HEK293 (cell line): Measurements from ENCODE around the gene CEBPG.

Source experiments
- CTCF ChIA-PET: fragments of 350-600 bp; formaldehyde crosslinking; extraction: SDS; loops from one replicate; lab custom pipeline; 2021; ENCODE audit warnings: antibody characterized with exemption; lab: Yijun Ruan, JAX
- POLR2A ChIA-PET: fragments of 300-600 bp; formaldehyde crosslinking; extraction: SDS; loops from one replicate; lab custom pipeline; 2020; ENCODE audit warnings: antibody characterized with exemption, inconsistent platforms; lab: Yijun Ruan, JAX
- H3K27ac ChIP-seq: fragments of 200-500 bp; sonication (Bioruptor generic); 2 replicates; pipeline ENCODE4 v1.5.1; 2014; ENCODE audit warnings: low read depth, low read length, control low read depth, inconsistent platforms; ENCODE audit errors: extremely low read depth
- H3K36me3 ChIP-seq, 2 experiments: fragments of 200-500 bp in 1 of 2; sonication (Bioruptor generic) in 1 of 2; 1 replicate in 1 of 2; 2 replicates in 1 of 2; pipeline ENCODE4 v1.5.1; 2014 to 2017; ENCODE audit warnings: inconsistent platforms in 2 of 2, low read length in 2 of 2; ENCODE audit not compliant: control insufficient read depth in 2 of 2, insufficient read depth in 1 of 2
- H3K4me1 ChIP-seq: fragments of 200-500 bp; sonication (Bioruptor generic); 2 replicates; pipeline ENCODE4 v1.5.1; 2014; ENCODE audit warnings: mild to moderate bottlenecking, low read length, inconsistent platforms; ENCODE audit not compliant: control insufficient read depth, insufficient read depth
- H3K4me3 ChIP-seq: 2 replicates; pipeline ENCODE4 v1.5.1; 2011; ENCODE audit warnings: low read depth, mild to moderate bottlenecking, control low read depth, low read length, moderate library complexity
- H3K9me3 ChIP-seq: fragments of 200-500 bp; sonication (Bioruptor generic); 2 replicates; pipeline ENCODE4 v1.5.1; 2014; ENCODE audit warnings: low read depth, low read length, inconsistent platforms; ENCODE audit not compliant: control insufficient read depth, insufficient read depth
- BCL11B ChIP-seq: fragments of 450-650 bp; formaldehyde crosslinking; IDR thresholded peaks from 2 replicates; pipeline ENCODE4 v1.5.1; 2016; ENCODE audit warnings: low read depth, missing biosample characterization, missing genetic modification characterization
- GLIS1 ChIP-seq: fragments of 450-650 bp; formaldehyde crosslinking; IDR thresholded peaks from 2 replicates; pipeline ENCODE4 v1.5.1; 2016; ENCODE audit warnings: missing biosample characterization, missing genetic modification characterization
- GLIS2 ChIP-seq: fragments of 450-650 bp; formaldehyde crosslinking; IDR thresholded peaks from 2 replicates; pipeline ENCODE4 v1.5.1; 2016; ENCODE audit warnings: missing biosample characterization, missing genetic modification characterization
- IKZF3 ChIP-seq: fragments of 450-650 bp; IDR thresholded peaks from 2 replicates; pipeline ENCODE4 v1.5.0; 2018; ENCODE audit warnings: missing biosample characterization, mild to moderate bottlenecking, missing genetic modification characterization, moderate library complexity
- MYNN ChIP-seq: fragments of 450-650 bp; formaldehyde crosslinking; IDR thresholded peaks from 2 replicates; pipeline ENCODE4 v1.5.1; 2016; ENCODE audit warnings: missing biosample characterization, missing genetic modification characterization, borderline replicate concordance
- ZBTB17 ChIP-seq: fragments of 450-650 bp; formaldehyde crosslinking; IDR thresholded peaks from 2 replicates; pipeline ENCODE4 v1.5.1; 2016; ENCODE audit warnings: missing biosample characterization, missing genetic modification characterization
- ZBTB20 ChIP-seq: fragments of 450-650 bp; formaldehyde crosslinking; IDR thresholded peaks from 2 replicates; pipeline ENCODE4 v1.5.1; 2016; ENCODE audit warnings: missing biosample characterization, missing genetic modification characterization
- ZBTB8A ChIP-seq: fragments of 450-650 bp; formaldehyde crosslinking; IDR thresholded peaks from 2 replicates; pipeline ENCODE4 v1.5.1; 2016; ENCODE audit warnings: missing biosample characterization, missing genetic modification characterization
- ZFP69B ChIP-seq: fragments of 450-650 bp; formaldehyde crosslinking; IDR thresholded peaks from 2 replicates; pipeline ENCODE4 v1.5.1; 2016; ENCODE audit warnings: missing biosample characterization, missing genetic modification characterization
- ZIC2 ChIP-seq: fragments of 450-650 bp; formaldehyde crosslinking; IDR thresholded peaks from 2 replicates; pipeline ENCODE4 v1.5.1; 2016; ENCODE audit warnings: missing biosample characterization, missing genetic modification characterization
- ZNF423 ChIP-seq: fragments of 450-650 bp; formaldehyde crosslinking; IDR thresholded peaks from 2 replicates; pipeline ENCODE4 v1.5.1; 2016; ENCODE audit warnings: missing biosample characterization, missing genetic modification characterization
- ZNF449 ChIP-seq: fragments of 450-650 bp; formaldehyde crosslinking; IDR thresholded peaks from 2 replicates; pipeline ENCODE4 v1.5.1; 2017; ENCODE audit warnings: missing biosample characterization, mild to moderate bottlenecking, missing genetic modification characterization, moderate library complexity
- ZNF544 ChIP-seq: fragments of 450-650 bp; formaldehyde crosslinking; IDR thresholded peaks from 2 replicates; pipeline ENCODE4 v1.5.0; 2017; ENCODE audit warnings: missing biosample characterization, missing genetic modification characterization
- ZNF571 ChIP-seq: fragments of 450-650 bp; formaldehyde crosslinking; IDR thresholded peaks from 2 replicates; pipeline ENCODE4 v1.5.0; 2017; ENCODE audit warnings: missing biosample characterization, missing genetic modification characterization
- ZNF600 ChIP-seq: fragments of 450-650 bp; formaldehyde crosslinking; IDR thresholded peaks from 2 replicates; pipeline ENCODE4 v1.5.1; 2016; ENCODE audit warnings: missing biosample characterization, missing genetic modification characterization
- ZNF654 ChIP-seq: fragments of 450-650 bp; formaldehyde crosslinking; IDR thresholded peaks from 2 replicates; pipeline ENCODE4 v1.5.1; 2016; ENCODE audit warnings: low read depth, missing biosample characterization, missing genetic modification characterization
- ZXDB ChIP-seq: fragments of 450-650 bp; formaldehyde crosslinking; IDR thresholded peaks from 2 replicates; pipeline ENCODE4 v1.5.1; 2016; ENCODE audit warnings: missing biosample characterization, missing genetic modification characterization
- TF ChIP-seq, protein P1 (sequence below): fragments of 450-650 bp; formaldehyde crosslinking; IDR thresholded peaks from 2 replicates; pipeline ENCODE4 v1.5.1; 2016; ENCODE audit warnings: missing biosample characterization, missing genetic modification characterization
- TF ChIP-seq, protein P2 (sequence below): fragments of 450-650 bp; formaldehyde crosslinking; IDR thresholded peaks from 2 replicates; pipeline ENCODE4 v1.5.1; 2016; ENCODE audit warnings: missing biosample characterization, missing genetic modification characterization
- TF ChIP-seq, protein P3 (sequence below): fragments of 450-650 bp; formaldehyde crosslinking; IDR thresholded peaks from 2 replicates; pipeline ENCODE4 v1.5.1; 2016; ENCODE audit warnings: missing biosample characterization, missing genetic modification characterization
- TF ChIP-seq, protein P4 (sequence below): fragments of 450-650 bp; formaldehyde crosslinking; IDR thresholded peaks from 2 replicates; pipeline ENCODE4 v1.5.1; 2016; ENCODE audit warnings: missing biosample characterization, missing genetic modification characterization
- TF ChIP-seq, protein P5 (sequence below): fragments of 450-650 bp; formaldehyde crosslinking; optimal IDR thresholded peaks from 2 replicates; pipeline ENCODE3; 2016; ENCODE audit warnings: missing biosample characterization, mild to moderate bottlenecking, missing genetic modification characterization

Gene CEBPG

DNA sequence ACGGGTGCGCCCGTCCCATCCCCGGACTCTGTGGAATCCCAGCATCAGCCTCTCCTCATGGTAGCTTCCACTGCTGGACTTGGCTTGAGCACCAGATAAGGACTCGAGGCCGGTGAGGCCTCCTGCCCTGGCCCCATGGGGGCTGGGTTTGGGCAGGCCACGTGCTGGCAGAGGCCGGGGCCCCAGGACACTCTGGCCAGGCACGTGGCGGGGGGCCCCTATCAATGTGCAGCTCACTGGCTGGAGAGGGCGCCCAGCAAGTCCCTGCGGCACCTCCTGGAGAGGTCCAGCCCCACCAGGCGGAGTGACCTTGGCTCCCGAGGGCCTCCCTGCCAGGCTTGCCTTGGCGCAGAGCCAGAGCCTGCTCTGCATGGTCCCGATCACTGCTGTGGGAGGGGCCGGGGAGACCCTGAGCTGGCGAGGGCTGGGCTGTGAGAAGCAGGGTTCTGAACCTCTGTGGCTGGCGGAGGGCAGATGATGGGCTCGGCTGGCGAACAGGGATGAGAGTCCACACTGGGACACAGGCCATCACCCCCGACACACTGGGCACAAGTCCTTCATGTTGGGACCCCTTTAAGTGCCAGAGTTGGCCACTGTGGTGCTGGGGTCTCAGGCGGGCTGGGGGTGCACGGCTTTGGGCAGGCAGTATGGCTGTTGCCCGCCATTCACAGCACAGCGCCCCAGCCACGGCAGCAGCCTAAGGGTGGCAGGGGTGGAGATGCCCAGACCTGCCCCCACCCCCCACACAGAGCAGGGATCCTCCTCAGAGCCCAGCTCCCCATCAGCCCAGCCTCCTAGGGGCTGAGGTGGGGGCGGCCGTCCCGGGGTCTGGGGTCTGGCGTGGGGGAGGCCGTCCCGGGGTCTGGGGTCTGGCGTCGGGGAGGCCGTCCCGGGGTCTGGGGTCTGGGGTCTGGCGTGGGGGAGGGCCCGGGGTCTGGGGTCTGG is 19.1 kb downstream of the CEBPG start:
- ChIA-PET CTCF (interaction anchor here (0.7 to 1.8 kb wide), 9 partner anchors 16 to 379 kb away, joined by 3 to 9 read pairs (median 4); partner anchors contain the start of gene CEBPA), POLR2A (interaction anchor here (0.6 to 1.8 kb wide), 4 partner anchors 14 to 370 kb away, joined by 3 to 5 read pairs (median 4); no protein-coding TSS in a partner anchor)
- Histone ChIP-seq H3K9me3 (no peaks in the 10 kb centered on the region), H3K4me1 (peaks cover 22% of the 10 kb centered on the region), H3K27ac (peak overlapping the region; percentile 16; the same call in 1 of the 2 replicates), H3K36me3 (peaks cover 0 to under 1% of the 10 kb centered on the region in 2 experiments; a peak in 1 of 3 replicates), H3K4me3 (no peak overlapping the region)
- peak; percentile 96 for TF ChIP-seq ZNF423 (tag by site-specific recombination)
- TF ChIP-seq, protein P1, sequence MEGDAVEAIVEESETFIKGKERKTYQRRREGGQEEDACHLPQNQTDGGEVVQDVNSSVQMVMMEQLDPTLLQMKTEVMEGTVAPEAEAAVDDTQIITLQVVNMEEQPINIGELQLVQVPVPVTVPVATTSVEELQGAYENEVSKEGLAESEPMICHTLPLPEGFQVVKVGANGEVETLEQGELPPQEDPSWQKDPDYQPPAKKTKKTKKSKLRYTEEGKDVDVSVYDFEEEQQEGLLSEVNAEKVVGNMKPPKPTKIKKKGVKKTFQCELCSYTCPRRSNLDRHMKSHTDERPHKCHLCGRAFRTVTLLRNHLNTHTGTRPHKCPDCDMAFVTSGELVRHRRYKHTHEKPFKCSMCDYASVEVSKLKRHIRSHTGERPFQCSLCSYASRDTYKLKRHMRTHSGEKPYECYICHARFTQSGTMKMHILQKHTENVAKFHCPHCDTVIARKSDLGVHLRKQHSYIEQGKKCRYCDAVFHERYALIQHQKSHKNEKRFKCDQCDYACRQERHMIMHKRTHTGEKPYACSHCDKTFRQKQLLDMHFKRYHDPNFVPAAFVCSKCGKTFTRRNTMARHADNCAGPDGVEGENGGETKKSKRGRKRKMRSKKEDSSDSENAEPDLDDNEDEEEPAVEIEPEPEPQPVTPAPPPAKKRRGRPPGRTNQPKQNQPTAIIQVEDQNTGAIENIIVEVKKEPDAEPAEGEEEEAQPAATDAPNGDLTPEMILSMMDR = no peak
- TF ChIP-seq, protein P2, sequence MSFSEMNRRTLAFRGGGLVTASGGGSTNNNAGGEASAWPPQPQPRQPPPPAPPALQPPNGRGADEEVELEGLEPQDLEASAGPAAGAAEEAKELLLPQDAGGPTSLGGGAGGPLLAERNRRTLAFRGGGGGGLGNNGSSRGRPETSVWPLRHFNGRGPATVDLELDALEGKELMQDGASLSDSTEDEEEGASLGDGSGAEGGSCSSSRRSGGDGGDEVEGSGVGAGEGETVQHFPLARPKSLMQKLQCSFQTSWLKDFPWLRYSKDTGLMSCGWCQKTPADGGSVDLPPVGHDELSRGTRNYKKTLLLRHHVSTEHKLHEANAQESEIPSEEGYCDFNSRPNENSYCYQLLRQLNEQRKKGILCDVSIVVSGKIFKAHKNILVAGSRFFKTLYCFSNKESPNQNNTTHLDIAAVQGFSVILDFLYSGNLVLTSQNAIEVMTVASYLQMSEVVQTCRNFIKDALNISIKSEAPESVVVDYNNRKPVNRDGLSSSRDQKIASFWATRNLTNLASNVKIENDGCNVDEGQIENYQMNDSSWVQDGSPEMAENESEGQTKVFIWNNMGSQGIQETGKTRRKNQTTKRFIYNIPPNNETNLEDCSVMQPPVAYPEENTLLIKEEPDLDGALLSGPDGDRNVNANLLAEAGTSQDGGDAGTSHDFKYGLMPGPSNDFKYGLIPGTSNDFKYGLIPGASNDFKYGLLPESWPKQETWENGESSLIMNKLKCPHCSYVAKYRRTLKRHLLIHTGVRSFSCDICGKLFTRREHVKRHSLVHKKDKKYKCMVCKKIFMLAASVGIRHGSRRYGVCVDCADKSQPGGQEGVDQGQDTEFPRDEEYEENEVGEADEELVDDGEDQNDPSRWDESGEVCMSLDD = peak; percentile 53
- no peak for TF ChIP-seq ZNF654 (tag by site-specific recombination)
- TF ChIP-seq, protein P3, sequence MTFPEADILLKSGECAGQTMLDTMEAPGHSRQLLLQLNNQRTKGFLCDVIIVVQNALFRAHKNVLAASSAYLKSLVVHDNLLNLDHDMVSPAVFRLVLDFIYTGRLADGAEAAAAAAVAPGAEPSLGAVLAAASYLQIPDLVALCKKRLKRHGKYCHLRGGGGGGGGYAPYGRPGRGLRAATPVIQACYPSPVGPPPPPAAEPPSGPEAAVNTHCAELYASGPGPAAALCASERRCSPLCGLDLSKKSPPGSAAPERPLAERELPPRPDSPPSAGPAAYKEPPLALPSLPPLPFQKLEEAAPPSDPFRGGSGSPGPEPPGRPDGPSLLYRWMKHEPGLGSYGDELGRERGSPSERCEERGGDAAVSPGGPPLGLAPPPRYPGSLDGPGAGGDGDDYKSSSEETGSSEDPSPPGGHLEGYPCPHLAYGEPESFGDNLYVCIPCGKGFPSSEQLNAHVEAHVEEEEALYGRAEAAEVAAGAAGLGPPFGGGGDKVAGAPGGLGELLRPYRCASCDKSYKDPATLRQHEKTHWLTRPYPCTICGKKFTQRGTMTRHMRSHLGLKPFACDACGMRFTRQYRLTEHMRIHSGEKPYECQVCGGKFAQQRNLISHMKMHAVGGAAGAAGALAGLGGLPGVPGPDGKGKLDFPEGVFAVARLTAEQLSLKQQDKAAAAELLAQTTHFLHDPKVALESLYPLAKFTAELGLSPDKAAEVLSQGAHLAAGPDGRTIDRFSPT = peak; percentile 70
- peak; percentile 90 for TF ChIP-seq GLIS2
- peak; percentile 93 for TF ChIP-seq ZNF600 (tag by site-specific recombination)
- no peak for TF ChIP-seq ZXDB (tag by site-specific recombination)
- TF ChIP-seq ZBTB17 = peak; percentile 41
- peak; percentile 12; the same call in 1 of the 2 replicates for TF ChIP-seq BCL11B (tag by site-specific recombination)
- TF ChIP-seq, protein P4, sequence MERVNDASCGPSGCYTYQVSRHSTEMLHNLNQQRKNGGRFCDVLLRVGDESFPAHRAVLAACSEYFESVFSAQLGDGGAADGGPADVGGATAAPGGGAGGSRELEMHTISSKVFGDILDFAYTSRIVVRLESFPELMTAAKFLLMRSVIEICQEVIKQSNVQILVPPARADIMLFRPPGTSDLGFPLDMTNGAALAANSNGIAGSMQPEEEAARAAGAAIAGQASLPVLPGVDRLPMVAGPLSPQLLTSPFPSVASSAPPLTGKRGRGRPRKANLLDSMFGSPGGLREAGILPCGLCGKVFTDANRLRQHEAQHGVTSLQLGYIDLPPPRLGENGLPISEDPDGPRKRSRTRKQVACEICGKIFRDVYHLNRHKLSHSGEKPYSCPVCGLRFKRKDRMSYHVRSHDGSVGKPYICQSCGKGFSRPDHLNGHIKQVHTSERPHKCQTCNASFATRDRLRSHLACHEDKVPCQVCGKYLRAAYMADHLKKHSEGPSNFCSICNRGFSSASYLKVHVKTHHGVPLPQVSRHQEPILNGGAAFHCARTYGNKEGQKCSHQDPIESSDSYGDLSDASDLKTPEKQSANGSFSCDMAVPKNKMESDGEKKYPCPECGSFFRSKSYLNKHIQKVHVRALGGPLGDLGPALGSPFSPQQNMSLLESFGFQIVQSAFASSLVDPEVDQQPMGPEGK (tag by site-specific recombination) = peak; percentile 70; the same call in 1 of the 2 replicates
- peak; percentile 100 for TF ChIP-seq ZIC2 (tag by site-specific recombination)
- peak; percentile 71; the same call in 1 of the 2 replicates for TF ChIP-seq ZNF449 (tag by site-specific recombination)
- TF ChIP-seq, protein P5, sequence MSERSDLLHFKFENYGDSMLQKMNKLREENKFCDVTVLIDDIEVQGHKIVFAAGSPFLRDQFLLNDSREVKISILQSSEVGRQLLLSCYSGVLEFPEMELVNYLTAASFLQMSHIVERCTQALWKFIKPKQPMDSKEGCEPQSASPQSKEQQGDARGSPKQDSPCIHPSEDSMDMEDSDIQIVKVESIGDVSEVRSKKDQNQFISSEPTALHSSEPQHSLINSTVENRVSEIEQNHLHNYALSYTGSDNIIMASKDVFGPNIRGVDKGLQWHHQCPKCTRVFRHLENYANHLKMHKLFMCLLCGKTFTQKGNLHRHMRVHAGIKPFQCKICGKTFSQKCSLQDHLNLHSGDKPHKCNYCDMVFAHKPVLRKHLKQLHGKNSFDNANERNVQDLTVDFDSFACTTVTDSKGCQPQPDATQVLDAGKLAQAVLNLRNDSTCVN (tag by site-specific recombination) = peak; percentile 6
- no peak for TF ChIP-seq MYNN (tag by site-specific recombination)
- peak; percentile 30; the same call in 1 of the 2 replicates for TF ChIP-seq ZFP69B
- TF ChIP-seq ZNF571 (tag by site-specific recombination) = peak; percentile 59; the same call in 1 of the 2 replicates
- 0 out of 2 replicates have a peak, but pooled peaks have one; percentile 56 for TF ChIP-seq ZNF544 (tag by site-specific recombination)
- TF ChIP-seq IKZF3 (tag by site-specific recombination) = peak; percentile 47; the same call in 1 of the 2 replicates
- TF ChIP-seq GLIS1 (tag by site-specific recombination) = peak; percentile 92
- peak; percentile 76 for TF ChIP-seq ZBTB20 (tag by site-specific recombination)
- peak; percentile 49; the same call in 1 of the 2 replicates for TF ChIP-seq ZBTB8A (tag by site-specific recombination)
